ENCODE measurements around the gene TMEM192. TPM values are rescaled to one million over a fixed set of nuclear protein-coding genes. Genes with fewer than 3 reads are reported as not detected.

Gene TMEM192
- total RNA-seq, 1 experiment from 2014 or later, result 16.8 TPM

DNA sequence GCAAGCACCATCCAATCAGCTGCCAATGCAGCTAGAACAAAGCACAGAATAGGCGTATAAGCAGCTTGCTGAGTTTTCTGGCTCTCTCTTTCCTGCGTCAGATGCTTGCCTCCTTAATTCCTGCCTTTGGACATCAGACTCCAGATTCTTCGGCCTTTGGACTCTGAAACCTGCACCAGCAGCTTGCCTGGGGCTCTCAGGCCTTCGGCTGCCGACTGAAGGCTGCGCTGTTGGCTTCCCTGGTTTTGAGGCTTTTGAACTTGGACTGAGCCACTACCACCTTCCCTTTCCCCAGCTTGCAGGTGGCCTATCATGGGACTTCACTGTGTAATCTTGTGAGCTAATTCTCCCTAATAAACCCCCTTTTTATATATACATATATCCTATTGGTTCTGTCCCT, 6.1 kb downstream of the TMEM192 start:
- peaks cover 5% of the 10 kb centered on the region for H3K79me2 ChIP-seq (ENCODE audit: low read depth)
- no peak overlapping the region for H3K4me2 ChIP-seq
- H3K27ac ChIP-seq, result no peak overlapping the region
- ChIA-PET POLR2A (ENCODE audit: unreplicated experiment) (no interaction called here), CTCF (interaction anchor here (0.6 kb wide), 1 partner anchor 367 kb away, joined by 3 read pairs; no protein-coding TSS in a partner anchor)
- no peaks in the 10 kb centered on the region for H3F3A ChIP-seq (ENCODE audit: insufficient read depth, low read depth)
- H3K27me3 ChIP-seq (ENCODE audit: insufficient read depth, low read depth), result no peaks in the 10 kb centered on the region
- BruUV-seq (replicated peaks), result no TSS peak
- no peaks in the 10 kb centered on the region for H3K9me3 ChIP-seq (ENCODE audit: insufficient read depth, low read depth)
- no peaks in the 10 kb centered on the region for H4K20me1 ChIP-seq (ENCODE audit: insufficient read depth)
- H3K4me1 ChIP-seq (replicated peaks; ENCODE audit: insufficient read depth), result no peaks in the 10 kb centered on the region
- intact Hi-C loops (cut with micrococcal nuclease; ENCODE audit: unreplicated experiment), result no loop called here
- TF ChIP-seq EZH2 (IDR thresholded peaks at IDR 0.05; ENCODE audit: low read depth) (no peak), CTCF (conservative IDR thresholded peaks at IDR 0.05) (no peak)
- no peaks in the 10 kb centered on the region for H3K9me2 ChIP-seq (ENCODE audit: insufficient read depth)
- no peak overlapping the region for H3K4me3 ChIP-seq
- no peak overlapping the region for H2AFZ ChIP-seq
- H3K36me3 ChIP-seq (ENCODE audit: low read depth), result no peaks in the 10 kb centered on the region
- no peak for DNase-seq

GRCh38 chr4:165101641-165102040, 11.0 kb downstream of the TMEM192 start:
- Histone ChIP-seq H2AFZ (no peak overlapping the region), H3K4me1 (replicated peaks; ENCODE audit: insufficient read depth) (no peaks in the 10 kb centered on the region), H3K4me3 (no peak overlapping the region), H3K4me2 (no peak overlapping the region), H3K9me3 (ENCODE audit: insufficient read depth, low read depth) (no peaks in the 10 kb centered on the region), H3K27me3 (ENCODE audit: insufficient read depth, low read depth) (no peaks in the 10 kb centered on the region), H3K36me3 (ENCODE audit: low read depth) (no peaks in the 10 kb centered on the region), H4K20me1 (ENCODE audit: insufficient read depth) (no peaks in the 10 kb centered on the region), H3F3A (ENCODE audit: insufficient read depth, low read depth) (no peaks in the 10 kb centered on the region), H3K9me2 (ENCODE audit: insufficient read depth) (no peaks in the 10 kb centered on the region), H3K27ac (no peak overlapping the region), H3K79me2 (ENCODE audit: low read depth) (no peaks in the 10 kb centered on the region)
- BruUV-seq (replicated peaks), result no TSS peak
- ChIA-PET POLR2A (ENCODE audit: unreplicated experiment) (no interaction called here), CTCF (no interaction called here)
- intact Hi-C loops (cut with micrococcal nuclease; ENCODE audit: unreplicated experiment), result no loop called here
- TF ChIP-seq CTCF (conservative IDR thresholded peaks at IDR 0.05) (no peak), EZH2 (IDR thresholded peaks at IDR 0.05; ENCODE audit: low read depth) (no peak)
- DNase-seq, result no peak

GRCh38 chr4:165096776-165097175, 15.9 kb downstream of the TMEM192 start:
- Histone ChIP-seq H3K9me3 (ENCODE audit: insufficient read depth, low read depth) (no peaks in the 10 kb centered on the region), H4K20me1 (ENCODE audit: insufficient read depth) (no peaks in the 10 kb centered on the region), H3K36me3 (ENCODE audit: low read depth) (no peaks in the 10 kb centered on the region), H3K4me3 (no peak overlapping the region), H2AFZ (no peak overlapping the region), H3K27me3 (ENCODE audit: insufficient read depth, low read depth) (no peaks in the 10 kb centered on the region), H3K4me2 (no peak overlapping the region), H3K79me2 (ENCODE audit: low read depth) (no peaks in the 10 kb centered on the region), H3F3A (ENCODE audit: insufficient read depth, low read depth) (no peaks in the 10 kb centered on the region), H3K4me1 (replicated peaks; ENCODE audit: insufficient read depth) (no peaks in the 10 kb centered on the region), H3K27ac (no peak overlapping the region), H3K9me2 (ENCODE audit: insufficient read depth) (no peaks in the 10 kb centered on the region)
- no TSS peak for BruUV-seq (replicated peaks)
- intact Hi-C loops (cut with micrococcal nuclease; ENCODE audit: unreplicated experiment), result loop anchor here (2.0 to 5.0 kb wide), 2 partner anchors 329 to 1546 kb away; no protein-coding TSS in a partner anchor
- DNase-seq, result no peak
- peak; percentile 64 for TF ChIP-seq CTCF (conservative IDR thresholded peaks at IDR 0.05)
- no peak for TF ChIP-seq EZH2 (IDR thresholded peaks at IDR 0.05; ENCODE audit: low read depth)
- ChIA-PET POLR2A (ENCODE audit: unreplicated experiment) (interaction anchor here (0.7 kb wide), 1 partner anchor 856 kb away, joined by 5 read pairs; no protein-coding TSS in a partner anchor), CTCF (interaction anchor here (0.5 to 1.6 kb wide), 6 partner anchors 11 to 1546 kb away, joined by 3 to 10 read pairs (median 4); no protein-coding TSS in a partner anchor)
